OCI-LY3 (cell line): ENCODE results near the gene SCN2B.

Experiments used
- H2AFZ ChIP-seq: fragments of 200-600, 300-600 bp; shearing (Covaris generic); 2 replicates; pipeline ENCODE4 v1.6.0; 2014; ENCODE audit warnings: antibody characterized with exemption, low read depth, low read length
- H3K27ac ChIP-seq: fragments of 200-600, 300-600 bp; sonication (generic); 2 replicates; pipeline ENCODE4 v1.5.1; 2014; ENCODE audit warnings: mild to moderate bottlenecking, low read length, moderate library complexity, mixed read lengths
- H3K27me3 ChIP-seq: fragments of 200-600, 300-600 bp; sonication (generic); 2 replicates; pipeline ENCODE4 v1.6.1; 2014; ENCODE audit warnings: low read depth, low read length, mixed read lengths
- H3K36me3 ChIP-seq: fragments of 200-600, 300-600 bp; sonication (generic); replicated peaks from 2 replicates; pipeline ENCODE3; 2014; ENCODE audit warnings: low read depth, low read length, mixed read lengths
- H3K4me1 ChIP-seq: fragments of 300-600, 200-600 bp; sonication (generic); 2 replicates; pipeline ENCODE4 v1.6.1; 2014; ENCODE audit warnings: low read length, mixed read lengths
- H3K4me2 ChIP-seq: fragments of 200-600, 300-600 bp; sonication (generic); 2 replicates; pipeline ENCODE4 v1.6.1; 2014; ENCODE audit warnings: low read length, mixed read lengths
- H3K4me3 ChIP-seq: fragments of 300-600, 200-600 bp; sonication (generic); 2 replicates; pipeline ENCODE4 v1.5.1; 2014; ENCODE audit warnings: antibody characterized with exemption, mild to moderate bottlenecking, low read length, moderate library complexity
- H3K79me2 ChIP-seq: fragments of 300-600, 200-600 bp; shearing (Covaris generic); 2 replicates; pipeline ENCODE4 v1.6.1; 2014; ENCODE audit warnings: mild to moderate bottlenecking, low read length, mixed read lengths
- H3K9ac ChIP-seq: fragments of 300-600, 200-600 bp; shearing (Covaris generic); 2 replicates; pipeline ENCODE4 v1.6.0; 2014; ENCODE audit warnings: mild to moderate bottlenecking, low read length, moderate library complexity
- H3K9me3 ChIP-seq: fragments of 200-600, 300-600 bp; shearing (Covaris generic); 2 replicates; pipeline ENCODE4 v1.6.1; 2014; ENCODE audit warnings: low read length, mixed read lengths; ENCODE audit not compliant: insufficient read depth
- H4K20me1 ChIP-seq: fragments of 200-600, 300-600 bp; sonication (generic); 2 replicates; pipeline ENCODE4 v1.6.1; 2016; ENCODE audit warnings: low read length, mixed read lengths; ENCODE audit not compliant: insufficient read depth
- CTCF ChIP-seq: fragments of 200-600, 300-600 bp; sonication (generic); IDR thresholded peaks from 2 replicates; pipeline ENCODE4 v1.5.1; 2014; ENCODE audit warnings: antibody characterized with exemption, low read length, low read depth
- EZH2phosphoT487 ChIP-seq: fragments of 200-600 bp; shearing (Covaris generic); IDR thresholded peaks from 2 replicates; pipeline ENCODE4 v1.6.1; 2018; ENCODE audit warnings: antibody characterized with exemption, mixed run types, low read depth

The SCN2B gene

GRCh38 chr11:118168751-118169150 lies 7.7 kb downstream of the SCN2B start:
- Histone ChIP-seq H3K9me3 (no peaks in the 10 kb centered on the region), H3K27ac (no peak overlapping the region), H3K4me1 (peaks cover 6% of the 10 kb centered on the region), H3K27me3 (peaks cover 6% of the 10 kb centered on the region), H2AFZ (no peak overlapping the region), H3K9ac (no peak overlapping the region), H3K36me3 (no peaks in the 10 kb centered on the region), H3K4me2 (no peak overlapping the region), H3K4me3 (no peak overlapping the region), H4K20me1 (no peaks in the 10 kb centered on the region), H3K79me2 (no peaks in the 10 kb centered on the region)
- TF ChIP-seq EZH2phosphoT487 (no peak), CTCF (no peak)

GRCh38 chr11:118168316-118168715 lies 8.1 kb downstream of the SCN2B start:
- Histone ChIP-seq H3K4me1 (peaks cover 9% of the 10 kb centered on the region), H3K4me3 (no peak overlapping the region), H3K36me3 (no peaks in the 10 kb centered on the region), H3K27ac (no peak overlapping the region), H2AFZ (no peak overlapping the region), H3K4me2 (no peak overlapping the region), H3K27me3 (peaks cover 9% of the 10 kb centered on the region), H3K9ac (no peak overlapping the region), H3K79me2 (no peaks in the 10 kb centered on the region), H3K9me3 (no peaks in the 10 kb centered on the region), H4K20me1 (no peaks in the 10 kb centered on the region)
- TF ChIP-seq EZH2phosphoT487 (no peak), CTCF (no peak)

- Histone ChIP-seq H3K4me3 (no peak overlapping the region), H3K36me3 (no peaks in the 10 kb centered on the region), H4K20me1 (no peaks in the 10 kb centered on the region), H3K27me3 (peaks cover 12% of the 10 kb centered on the region), H2AFZ (no peak overlapping the region), H3K79me2 (no peaks in the 10 kb centered on the region), H3K9ac (no peak overlapping the region), H3K27ac (no peak overlapping the region), H3K4me1 (peaks cover 13% of the 10 kb centered on the region), H3K4me2 (no peak overlapping the region), H3K9me3 (no peaks in the 10 kb centered on the region)
- TF ChIP-seq EZH2phosphoT487 (no peak), CTCF (no peak)
Observed at GRCh38 chr11:118167906-118168305, 8.5 kb downstream of the SCN2B start.

- Histone ChIP-seq H3K27me3 (peaks cover 18% of the 10 kb centered on the region), H3K27ac (no peak overlapping the region), H3K9me3 (no peaks in the 10 kb centered on the region), H3K4me1 (peaks cover 18% of the 10 kb centered on the region), H4K20me1 (no peaks in the 10 kb centered on the region), H3K9ac (no peak overlapping the region), H3K79me2 (no peaks in the 10 kb centered on the region), H3K4me3 (no peak overlapping the region), H2AFZ (no peak overlapping the region), H3K4me2 (no peak overlapping the region), H3K36me3 (no peaks in the 10 kb centered on the region)
- TF ChIP-seq CTCF (no peak), EZH2phosphoT487 (no peak)
Observed at GRCh38 chr11:118167253-118167652, 9.2 kb downstream of the SCN2B start.
